Measurements from ENCODE around the gene FASN. TPM values are rescaled to one million over a fixed set of nuclear protein-coding genes. Genes with fewer than 3 reads are reported as not detected.
A peak's percentile ranks its signal among the peaks of the same experiment; 100 is the strongest.

The FASN gene
- total and polyA plus RNA-seq, 2 experiments from 2014 or later = 85.9 to 276 TPM

DNA sequence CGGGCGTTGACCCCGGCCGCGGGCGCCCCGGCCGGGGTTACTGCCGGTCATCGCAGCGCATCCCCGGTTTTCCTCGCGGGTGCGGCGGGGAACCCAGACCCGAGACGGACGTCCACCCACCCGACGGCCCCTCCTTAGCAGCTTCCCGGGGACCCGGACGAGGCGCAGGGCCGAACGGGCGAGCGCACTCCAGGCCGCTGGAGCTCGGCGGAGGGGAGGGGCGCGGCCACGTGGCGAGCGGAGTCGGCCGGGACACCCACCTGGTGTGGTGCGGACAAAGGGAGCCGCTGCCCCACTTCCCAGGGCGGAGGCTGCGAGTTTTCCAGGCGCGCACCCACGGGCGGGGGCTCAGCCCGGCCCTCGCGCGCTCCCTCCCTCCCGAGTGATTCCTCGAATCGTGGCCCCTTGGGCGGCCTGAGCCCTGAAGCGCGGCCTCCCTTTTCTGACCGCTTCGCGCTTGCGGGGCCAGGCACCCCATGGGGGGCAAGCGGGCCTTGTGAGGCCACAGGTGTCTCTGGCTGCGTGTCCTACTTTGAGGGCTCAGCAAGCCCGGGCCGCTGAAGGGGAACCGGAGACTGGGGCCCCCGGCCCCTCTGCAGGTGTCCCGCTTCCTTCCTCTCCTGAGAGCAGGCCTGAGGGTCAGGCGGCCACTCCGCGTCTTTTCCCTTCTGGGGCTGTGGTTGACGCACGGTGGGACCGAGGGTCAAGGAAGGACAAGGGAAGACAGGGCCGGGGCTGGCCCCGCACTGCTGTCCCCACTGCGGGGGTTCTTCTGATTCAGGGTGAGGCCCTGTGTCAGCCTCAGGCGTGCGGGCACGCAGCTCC, 1.1 kb upstream of the FASN start:
- no peaks in the 10 kb centered on the region for H3K9me3 ChIP-seq (ENCODE audit: low read depth)
- no peak for TF ChIP-seq CTCF (IDR thresholded peaks at IDR 0.05; ENCODE audit: low read depth, low read length)
- peaks cover 20% of the 10 kb centered on the region for H3K4me1 ChIP-seq (ENCODE audit: low read depth)
- peak overlapping the region; percentile 46 for H3K4me3 ChIP-seq
- H3K27me3 ChIP-seq = no peaks in the 10 kb centered on the region
- DNase-seq (ENCODE audit: low read depth in 1 of 2, low spot score in 1 of 2) = no peak
- peaks cover 9% of the 10 kb centered on the region for H3K36me3 ChIP-seq
- peak overlapping the region; percentile 98 for H3K27ac ChIP-seq

- peak overlapping the region; percentile 98 for H3K27ac ChIP-seq
- DNase-seq (ENCODE audit: low read depth in 1 of 2, low spot score in 1 of 2) = no peak
Observed at GRCh38 chr17:82097919-82098168, 192 bp downstream of the FASN start.

DNA sequence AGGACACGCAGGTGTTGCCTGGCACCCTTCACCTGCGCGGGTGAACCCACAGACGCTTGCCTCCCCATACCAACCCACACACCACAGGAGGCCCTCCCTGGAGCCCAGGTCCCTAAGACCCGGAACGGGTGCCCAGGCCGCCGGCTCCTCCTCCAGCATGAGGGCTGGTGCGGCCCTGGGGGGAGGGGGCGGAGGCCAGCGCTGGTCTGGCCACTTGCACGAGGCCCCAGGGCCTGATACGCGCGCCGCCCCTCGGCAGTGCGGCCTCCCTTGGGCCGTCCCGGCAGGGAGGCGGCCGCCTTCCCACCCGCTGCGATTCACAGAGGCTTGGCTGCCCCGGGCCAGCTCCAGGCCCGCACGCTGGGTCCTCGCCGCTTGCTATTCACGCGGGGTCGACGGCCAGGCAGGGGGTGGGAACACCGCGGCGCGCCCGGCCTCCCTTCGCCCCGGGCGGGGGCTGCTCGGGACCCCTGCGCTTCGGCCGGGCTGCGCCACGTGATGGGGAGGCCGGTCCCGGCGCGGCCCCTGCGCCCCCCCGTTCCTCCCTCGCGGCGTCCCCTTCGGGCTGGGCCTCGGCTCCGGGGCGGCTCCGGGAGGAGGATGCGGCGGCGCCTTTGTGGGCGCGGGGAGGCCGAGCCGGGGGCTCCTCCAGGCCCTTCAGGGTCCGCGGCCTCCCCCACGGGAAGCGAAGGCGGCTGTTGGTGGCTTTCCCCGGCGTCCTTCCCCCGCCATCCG, 685 bp downstream of the FASN start:
- Histone ChIP-seq H3K27me3 (no peaks in the 10 kb centered on the region), H3K4me1 (ENCODE audit: low read depth) (peaks cover 7% of the 10 kb centered on the region), H3K4me3 (peak overlapping the region; percentile 90), H3K9me3 (ENCODE audit: low read depth) (no peaks in the 10 kb centered on the region), H3K27ac (peak overlapping the region; percentile 98), H3K36me3 (peaks cover 23% of the 10 kb centered on the region)
- DNase-seq (ENCODE audit: low read depth in 1 of 2, low spot score in 1 of 2) = peak; percentile 77 to 83
- TF ChIP-seq CTCF (IDR thresholded peaks at IDR 0.05; ENCODE audit: low read depth, low read length) = no peak

More at GRCh38 chr17:82097919-82098168, 192 bp downstream of the FASN start:
- TF ChIP-seq CTCF (IDR thresholded peaks at IDR 0.05; ENCODE audit: low read depth, low read length) = no peak
- H3K4me1 ChIP-seq (ENCODE audit: low read depth) = peaks cover 7% of the 10 kb centered on the region
- H3K36me3 ChIP-seq = peaks cover 20% of the 10 kb centered on the region
- H3K4me3 ChIP-seq = peak overlapping the region; percentile 90
- no peaks in the 10 kb centered on the region for H3K9me3 ChIP-seq (ENCODE audit: low read depth)
- H3K27me3 ChIP-seq = no peaks in the 10 kb centered on the region

GRCh38 chr17:82096709-82097183, 1.3 kb downstream of the FASN start:
- peaks cover 29% of the 10 kb centered on the region for H3K36me3 ChIP-seq
- H3K4me1 ChIP-seq (ENCODE audit: low read depth) = peaks cover 7% of the 10 kb centered on the region
- no peaks in the 10 kb centered on the region for H3K9me3 ChIP-seq (ENCODE audit: low read depth)
- H3K27me3 ChIP-seq = no peaks in the 10 kb centered on the region
- no peak for TF ChIP-seq CTCF (IDR thresholded peaks at IDR 0.05; ENCODE audit: low read depth, low read length)
- no peak for DNase-seq (ENCODE audit: low read depth in 1 of 2, low spot score in 1 of 2)
- H3K27ac ChIP-seq = peak overlapping the region; percentile 98
- peak overlapping the region; percentile 90 for H3K4me3 ChIP-seq

- Histone ChIP-seq H3K27ac (no peak overlapping the region), H3K4me1 (ENCODE audit: low read depth) (peaks cover 7% of the 10 kb centered on the region), H3K9me3 (ENCODE audit: low read depth) (no peaks in the 10 kb centered on the region), H3K27me3 (no peaks in the 10 kb centered on the region), H3K36me3 (peaks cover 35% of the 10 kb centered on the region), H3K4me3 (peak overlapping the region; percentile 90)
- no peak for DNase-seq (ENCODE audit: low read depth in 1 of 2, low spot score in 1 of 2)
- no peak for TF ChIP-seq CTCF (IDR thresholded peaks at IDR 0.05; ENCODE audit: low read depth, low read length)
Observed at GRCh38 chr17:82095777-82096708, 2.0 kb downstream of the FASN start.

Measured in cardiac muscle cell (in vitro differentiated cells and primary cell).